Measurements from ENCODE around the gene RELL2. TPM values are rescaled to one million over a fixed set of nuclear protein-coding genes. Genes with fewer than 3 reads are reported as not detected.

Gene RELL2
- total RNA-seq, result 10 to 100 TPM; 22.9 to 25.3 TPM

DNA sequence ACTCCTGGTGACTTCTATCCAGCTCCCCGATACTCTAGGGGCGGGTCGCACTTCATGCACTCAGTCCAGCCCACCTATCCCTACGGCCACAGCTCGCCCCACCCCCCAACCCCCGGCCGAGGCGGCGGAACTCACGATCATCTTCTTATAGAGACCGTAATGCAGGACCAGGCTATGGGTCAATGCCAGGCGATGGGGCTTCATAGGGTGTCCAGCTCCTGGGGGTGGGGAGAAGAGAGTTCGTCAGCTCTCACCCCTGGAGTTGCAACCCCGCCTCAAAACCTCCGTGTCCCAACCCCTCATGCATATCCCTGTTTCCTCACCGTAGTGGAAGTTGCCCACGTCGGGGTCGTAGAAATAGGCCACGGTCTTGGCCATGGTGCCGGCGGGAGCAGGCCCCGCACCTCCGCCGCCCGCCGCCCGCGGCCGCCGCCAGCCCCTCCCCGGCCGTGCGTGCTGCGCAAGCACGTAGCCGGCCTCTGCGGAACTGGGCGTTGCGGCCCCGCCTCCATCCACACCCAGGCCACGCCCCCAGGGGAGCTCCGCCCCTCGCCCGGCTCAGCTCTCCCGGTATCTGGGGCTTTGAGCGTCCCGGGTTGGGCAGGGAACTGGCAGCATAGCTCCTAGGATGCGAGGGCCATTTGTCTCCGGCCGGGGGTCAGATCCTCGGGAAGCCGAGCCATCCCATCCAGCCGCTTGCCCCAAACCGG, at the start of gene RELL2, which contains the start of gene HDAC3:
RELL2 (plus strand) TSS at position 585 of the 710 bp plus-strand sequence. CDS start 1,229 bp downstream, outside the sequence.
HDAC3 (minus strand) TSS at position 437 of the 710 bp plus-strand sequence; CDS start at position 378, 59 bp downstream.

DNA sequence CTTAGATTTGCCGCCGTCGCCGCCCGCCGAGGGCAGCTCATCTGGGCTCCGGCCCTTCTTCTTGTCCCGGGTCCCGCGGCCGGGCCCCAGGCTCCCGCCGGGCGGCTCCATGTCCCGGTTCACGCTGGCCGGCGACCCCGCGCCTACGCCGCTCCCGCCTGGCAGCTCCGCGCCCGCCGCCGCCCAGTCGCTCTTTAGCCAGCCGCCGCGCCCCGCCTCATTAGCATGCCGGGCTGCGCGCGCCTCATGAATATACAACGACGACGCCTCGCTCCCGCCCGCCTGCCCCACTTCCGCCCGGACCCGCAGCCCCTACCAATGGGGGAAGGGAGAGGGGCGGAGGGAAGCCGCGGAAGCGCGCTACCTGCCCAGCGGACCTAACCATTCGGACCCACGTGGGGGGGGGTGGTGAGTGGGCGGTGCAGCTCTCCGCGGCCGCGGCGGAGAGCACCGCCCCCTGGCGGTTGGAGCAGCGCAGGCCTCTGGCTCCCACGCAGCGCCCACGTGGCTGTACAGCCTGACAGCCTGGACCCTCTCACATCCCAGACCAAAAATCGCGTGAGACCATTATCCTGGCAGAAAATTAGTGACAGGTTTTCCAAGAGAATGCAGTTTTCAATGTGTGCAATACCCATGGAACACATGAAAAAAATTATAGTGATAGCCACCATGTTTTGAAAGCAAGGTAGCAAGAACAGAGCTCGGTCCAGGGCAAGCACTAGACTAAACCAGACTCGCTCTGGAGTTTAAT, 17.8 kb upstream of the RELL2 start, which contains the start of gene DIAPH1:
DIAPH1 (minus strand) TSS at position 197 of the 751 bp plus-strand sequence; CDS start at position 111, 86 bp downstream.

GRCh38 chr5:141650851-141651727, 14.3 kb downstream of the RELL2 start, which contains the start of gene FCHSD1:
FCHSD1 (minus strand) TSS chr5:141651418; CDS start chr5:141651368, 50 bp downstream.

GRCh38 chr5:141681695-141682641, 45.2 kb downstream of the RELL2 start, which contains the start of gene ARAP3:
ARAP3 (minus strand) TSS chr5:141682230; CDS start chr5:141680486, 1,744 bp downstream.

Other genes with a start within 250 kb of the RELL2 start
- not detected for gene PCDHGB4, start 249.3 kb upstream of the RELL2 start, total RNA-seq
- gene PCDHGA8, start 244.4 kb upstream of the RELL2 start, total RNA-seq, result under 1 TPM in 1 of 2 experiments, not detected in 1; 0.05 TPM
- gene PCDHGB5, start 239.1 kb upstream of the RELL2 start, total RNA-seq, result under 1 TPM in 1 of 2 experiments, not detected in 1; 0.08 TPM
- under 1 TPM in 1 of 2 experiments, not detected in 1; 0.08 TPM for gene PCDHGA9, start 234.2 kb upstream of the RELL2 start, total RNA-seq
- under 1 TPM in 1 of 2 experiments, not detected in 1; 0.05 TPM for gene PCDHGB6, start 229.0 kb upstream of the RELL2 start, total RNA-seq
- gene PCDHGA10, start 224.0 kb upstream of the RELL2 start, total RNA-seq, result under 1 TPM; 0.05 TPM
- gene PCDHGB7, start 219.3 kb upstream of the RELL2 start, total RNA-seq, result under 1 TPM in 1 of 2 experiments, not detected in 1; 0.08 TPM
- gene PCDHGA11, start 215.9 kb upstream of the RELL2 start, total RNA-seq, result under 1 TPM in 1 of 2 experiments, not detected in 1; 0.05 TPM
- not detected for gene PCDHGA12, start 206.5 kb upstream of the RELL2 start, total RNA-seq
- not detected for gene PCDHGC3, start 161.0 kb upstream of the RELL2 start, total RNA-seq
- not detected for gene PCDHGC4, start 152.0 kb upstream of the RELL2 start, total RNA-seq
- gene PCDHGC5, start 147.9 kb upstream of the RELL2 start, total RNA-seq, result not detected
- gene DIAPH1, start 18.0 kb upstream of the RELL2 start, total RNA-seq, result 100 to 1,000 TPM; 245 to 254 TPM
- gene HDAC3, start 148 bp upstream of the RELL2 start, total RNA-seq, result 10 to 100 TPM; 67.0 to 69.4 TPM
- gene FCHSD1, start 14.4 kb downstream of the RELL2 start, total RNA-seq, result 10 to 100 TPM; 61.7 to 64.8 TPM
- gene ARAP3, start 45.2 kb downstream of the RELL2 start, total RNA-seq, result 1 to 10 TPM; 7.2 to 7.3 TPM
- gene PCDH1, start 241.4 kb downstream of the RELL2 start, total RNA-seq, result not detected